Keratinocyte (primary cell): ENCODE data around the gene LRP1B. TPM values are rescaled to one million over a fixed set of nuclear protein-coding genes. Genes with fewer than 3 reads are reported as not detected.

ENCODE experiments used
- DNase-seq: peaks from one replicate; pipeline ENCODE4 v3.0.0-alpha.2; 2011; ENCODE audit warnings: low read depth, missing footprints, low spot score
- FAIRE-seq: peaks from 2 replicates; lab custom pipeline; 2011; peaks lifted over from hg19 to GRCh38; lab: Jason Lieb, UNC
- H2AFZ ChIP-seq: 2 replicates; pipeline ENCODE4 v1.6.0; 2012; ENCODE audit warnings: low read length, control low read depth, inconsistent platforms; ENCODE audit not compliant: control insufficient read depth
- H3K27ac ChIP-seq: 2 replicates; pipeline ENCODE4 v1.5.1; 2011; ENCODE audit warnings: low read length; ENCODE audit not compliant: control insufficient read depth, insufficient read depth
- H3K27me3 ChIP-seq: 3 replicates; pipeline ENCODE4 v1.6.0; 2011; ENCODE audit warnings: low read length; ENCODE audit not compliant: control insufficient read depth, insufficient read depth; ENCODE audit errors: extremely low read depth
- H3K36me3 ChIP-seq, 2 experiments: 2 replicates in 1 of 2; 3 replicates in 1 of 2; pipeline ENCODE4 v1.5.1; 2011; ENCODE audit warnings: low read length in 2 of 2, mild to moderate bottlenecking in 1 of 2; ENCODE audit not compliant: control insufficient read depth in 2 of 2, insufficient read depth in 2 of 2; ENCODE audit errors: extremely low read depth in 1 of 2
- H3K4me1 ChIP-seq: 3 replicates; pipeline ENCODE4 v1.5.1; 2011; ENCODE audit warnings: low read length; ENCODE audit not compliant: control insufficient read depth, insufficient read depth; ENCODE audit errors: extremely low read depth
- H3K4me2 ChIP-seq: 3 replicates; pipeline ENCODE4 v1.6.0; 2011; ENCODE audit warnings: low read depth, low read length; ENCODE audit not compliant: control insufficient read depth, insufficient read depth; ENCODE audit errors: extremely low read depth
- H3K4me3 ChIP-seq, 3 experiments: fragments of 200-600 bp in 1 of 3; sonication (generic) in 1 of 3; 2 replicates in 2 of 3; 3 replicates in 1 of 3; pipeline ENCODE4 v1.5.1; 2011 to 2016; ENCODE audit warnings: low read length in 3 of 3, mild to moderate bottlenecking in 3 of 3, control low read depth in 2 of 3, inconsistent platforms in 1 of 3, low read depth in 1 of 3, mixed read lengths in 1 of 3, mixed run types in 1 of 3, moderate library complexity in 1 of 3; ENCODE audit not compliant: control insufficient read depth in 2 of 3, insufficient read depth in 2 of 3; ENCODE audit errors: extremely low read depth in 1 of 3
- H3K79me2 ChIP-seq: 2 replicates; pipeline ENCODE4 v1.6.0; 2012; ENCODE audit warnings: low read length; ENCODE audit not compliant: control insufficient read depth, insufficient read depth
- H3K9ac ChIP-seq: 3 replicates; pipeline ENCODE4 v1.6.0; 2011; ENCODE audit warnings: low read length; ENCODE audit not compliant: control insufficient read depth, insufficient read depth; ENCODE audit errors: extremely low read depth
- H3K9me1 ChIP-seq: 3 replicates; pipeline ENCODE4 v1.6.0; 2011; ENCODE audit warnings: low read length; ENCODE audit not compliant: control insufficient read depth, insufficient read depth; ENCODE audit errors: extremely low read depth
- H3K9me3 ChIP-seq: 2 replicates; pipeline ENCODE4 v1.5.1; 2012; ENCODE audit warnings: low read depth, low read length; ENCODE audit not compliant: control insufficient read depth
- H4K20me1 ChIP-seq: 3 replicates; pipeline ENCODE4 v1.6.0; 2011; ENCODE audit warnings: low read length; ENCODE audit not compliant: control insufficient read depth, insufficient read depth; ENCODE audit errors: extremely low read depth
- CTCF ChIP-seq, 3 experiments: IDR thresholded peaks in 1 of 3; conservative IDR thresholded peaks in 1 of 3; optimal IDR thresholded peaks in 1 of 3; 2 replicates in 2 of 3; 3 replicates in 1 of 3; pipeline versions ENCODE3 to v1.5.1; 2011; ENCODE audit warnings: low read length in 3 of 3, mild to moderate bottlenecking in 3 of 3, moderate library complexity in 2 of 3, control low read depth in 1 of 3, inconsistent platforms in 1 of 3; ENCODE audit not compliant: insufficient read depth in 2 of 3; ENCODE audit errors: extremely low read depth in 1 of 3
- EZH2 ChIP-seq: IDR thresholded peaks from one replicate; pipeline ENCODE4 v1.6.1; 2012; ENCODE audit warnings: inconsistent platforms, mild to moderate bottlenecking, low read length, moderate library complexity
- dilution Hi-C: fragments of 300-500 bp; cut with MboI; formaldehyde crosslinking; loops from one replicate; pipeline ENCODE4 v1.7.0; 2020; ENCODE audit warnings: low sequenced_read_pairs; ENCODE audit not compliant: extremely low pct_ligation_motif_present
- polyA plus RNA-seq, 5 experiments: library from polyadenylated mRNA; depleted of rRNA in 3 of 5; stranded (reverse) in 3 of 5; stranded (forward) in 1 of 5; unstranded in 1 of 5; fragments of >200 nt; gene quantifications; 1 replicate in 1 of 5; 2 replicates in 3 of 5; 3 replicates in 1 of 5; pipeline versions ENCODE4 v1.2.1 to v1.2.3, GENCODE V29; 2011 to 2012; ENCODE audit warnings: missing spikeins in 2 of 5, low read depth in 1 of 5, low replicate concordance in 1 of 5

LRP1B gene
- polyA plus RNA-seq, 1 donor (not counting 4 experiments of a cell fraction or from before 2014, with no cell fraction given) = not detected

- DNase-seq (no peak), FAIRE-seq (no peak)
- H4K20me1 ChIP-seq = no peaks in the 10 kb centered on the region
- no peak overlapping the region for H2AFZ ChIP-seq
- no peaks in the 10 kb centered on the region for H3K79me2 ChIP-seq
- H3K9ac ChIP-seq = no peak overlapping the region
- dilution Hi-C loops = no loop called here
- no peaks in the 10 kb centered on the region for H3K27me3 ChIP-seq
- no peak overlapping the region for H3K4me3 ChIP-seq
- no peaks in the 10 kb centered on the region for H3K4me1 ChIP-seq
- H3K36me3 ChIP-seq = no peaks in the 10 kb centered on the region
- no peak overlapping the region for H3K4me2 ChIP-seq
- TF ChIP-seq CTCF (optimal IDR thresholded peaks at IDR 0.05 in 1 of 3, IDR thresholded peaks at IDR 0.05 in 1 of 3, conservative IDR thresholded peaks at IDR 0.05 in 1 of 3; ENCODE audit: extremely low read depth in 1 of 3, insufficient read depth in 2 of 3, low read length in 3 of 3) = no peak
- no peak for TF ChIP-seq EZH2
- H3K9me1 ChIP-seq = no peaks in the 10 kb centered on the region
- no peaks in the 10 kb centered on the region for H3K9me3 ChIP-seq
- no peak overlapping the region for H3K27ac ChIP-seq
Observed at GRCh38 chr2:141598982-141599381, 531.8 kb downstream of the LRP1B start.

GRCh38 chr2:141595316-141595920 is 535.4 kb downstream of the LRP1B start:
- Histone ChIP-seq H2AFZ (no peak overlapping the region), H3K27ac (no peak overlapping the region), H3K36me3 (no peaks in the 10 kb centered on the region), H3K4me2 (no peak overlapping the region), H3K4me1 (no peaks in the 10 kb centered on the region), H3K27me3 (no peaks in the 10 kb centered on the region), H4K20me1 (no peaks in the 10 kb centered on the region), H3K9me1 (no peaks in the 10 kb centered on the region), H3K79me2 (no peaks in the 10 kb centered on the region), H3K9me3 (peaks cover 1% of the 10 kb centered on the region), H3K4me3 (no peak overlapping the region), H3K9ac (no peak overlapping the region)
- no peak for DNase-seq
- dilution Hi-C loops = no loop called here
- TF ChIP-seq CTCF (optimal IDR thresholded peaks at IDR 0.05 in 1 of 3, IDR thresholded peaks at IDR 0.05 in 1 of 3, conservative IDR thresholded peaks at IDR 0.05 in 1 of 3; ENCODE audit: extremely low read depth in 1 of 3, insufficient read depth in 2 of 3, low read length in 3 of 3) (no peak), EZH2 (no peak)
- FAIRE-seq = no peak
